Left ventricle myocardium superior (tissue), 1 donor: ENCODE results near the gene CNGB1. TPM values are rescaled to one million over a fixed set of nuclear protein-coding genes. Genes with fewer than 3 reads are reported as not detected.

ENCODE experiments used
- ATAC-seq: fragments of 200-7000 bp; cut with Tn5 transposase; one replicate; pipeline ENCODE4 v1.9.1; 2020; ENCODE audit warnings: mild to moderate bottlenecking, moderate library complexity
- DNase-seq: peaks from one replicate; pipeline ENCODE4 v3.0.0-alpha.2; 2020
- intact Hi-C: fragments of 100-400 bp; cut with micrococcal nuclease; formaldehyde crosslinking; loops from one replicate; pipeline ENCODE4 v1.11.0; 2022
- total RNA-seq: library from RNA; stranded (reverse); fragmentation: NEBNext Ultra II Directional; extraction: Animal tissue kit (Norgen Biotek cat#: 25700); gene quantifications from one replicate; pipeline ENCODE4 v1.2.1, GENCODE V29; 2021
- donor health status: DM: no; HTN: yes; CAD: no; lungs with severe emphysema.

CNGB1 gene
- total RNA-seq, 1 donor from 2014 or later: not detected

- intact Hi-C loops: no loop called here
- DNase-seq: no peak
- ATAC-seq: no peak
Observed at GRCh38 chr16:57916735-57917438, 54.0 kb downstream of the CNGB1 start.

- intact Hi-C loops: no loop called here
- no peak for ATAC-seq
- DNase-seq: no peak
Observed at GRCh38 chr16:57915811-57916488, 55.0 kb downstream of the CNGB1 start.

- ATAC-seq: no peak
- intact Hi-C loops: no loop called here
- no peak for DNase-seq
Observed at GRCh38 chr16:57915267-57915666, 55.7 kb downstream of the CNGB1 start.

GRCh38 chr16:57914244-57915173 lies 56.4 kb downstream of the CNGB1 start:
- no peak for ATAC-seq
- DNase-seq: no peak
- intact Hi-C loops: no loop called here

GRCh38 chr16:57912529-57913260 lies 58.2 kb downstream of the CNGB1 start:
- no peak for DNase-seq
- ATAC-seq: no peak
- intact Hi-C loops: no loop called here

- no peak for ATAC-seq
Observed at GRCh38 chr16:57911743-57912142, 59.2 kb downstream of the CNGB1 start.

GRCh38 chr16:57910696-57911095 lies 60.2 kb downstream of the CNGB1 start:
- intact Hi-C loops: no loop called here
- DNase-seq (no peak), ATAC-seq (no peak)

More at GRCh38 chr16:57911743-57912142, 59.2 kb downstream of the CNGB1 start:
- intact Hi-C loops: no loop called here
- DNase-seq: no peak

- ATAC-seq: no peak
- intact Hi-C loops: no loop called here
- no peak for DNase-seq
Observed at GRCh38 chr16:57908409-57908987, 62.4 kb downstream of the CNGB1 start.

- DNase-seq (peak; percentile 42), ATAC-seq (peak; percentile 43)
- intact Hi-C loops: no loop called here
Observed at GRCh38 chr16:57906382-57907316, 64.3 kb downstream of the CNGB1 start.

- ATAC-seq: no peak
- intact Hi-C loops: no loop called here
- no peak for DNase-seq
Observed at GRCh38 chr16:57904101-57904500, 66.8 kb downstream of the CNGB1 start.

GRCh38 chr16:57903656-57904055 lies 67.3 kb downstream of the CNGB1 start:
- intact Hi-C loops: no loop called here
- ATAC-seq: no peak
- no peak for DNase-seq

GRCh38 chr16:57901480-57902069 lies 69.4 kb downstream of the CNGB1 start:
- no peak for DNase-seq
- no peak for ATAC-seq
- intact Hi-C loops: no loop called here

GRCh38 chr16:57900796-57901479 lies 70.0 kb downstream of the CNGB1 start:
- intact Hi-C loops: no loop called here
- ATAC-seq (no peak), DNase-seq (no peak)

- ATAC-seq (peak; percentile 80), DNase-seq (peak; percentile 85)
- intact Hi-C loops: loop anchor here (5.0 kb wide), 1 partner anchor 107 kb away; no protein-coding TSS in a partner anchor
Observed at GRCh38 chr16:57899771-57900661, 70.9 kb downstream of the CNGB1 start.

GRCh38 chr16:57898961-57899360 lies 72.0 kb downstream of the CNGB1 start:
- intact Hi-C loops: loop anchor here (5.0 kb wide), 1 partner anchor 108 kb away; no protein-coding TSS in a partner anchor
- no peak for DNase-seq
- ATAC-seq: no peak

- intact Hi-C loops: loop anchor here (5.0 kb wide), 1 partner anchor 109 kb away; no protein-coding TSS in a partner anchor
- no peak for ATAC-seq
- DNase-seq: no peak
Observed at GRCh38 chr16:57897996-57898395, 72.9 kb downstream of the CNGB1 start.
